DMS 273 (cell line): ENCODE measurements around the gene ACVR1C.

ENCODE experiments used
- DNase-seq: peaks from one replicate; lab custom pipeline; 2025; ENCODE audit not compliant: unreplicated experiment; lab: John Stamatoyannopoulos, UW

The ACVR1C gene

DNA sequence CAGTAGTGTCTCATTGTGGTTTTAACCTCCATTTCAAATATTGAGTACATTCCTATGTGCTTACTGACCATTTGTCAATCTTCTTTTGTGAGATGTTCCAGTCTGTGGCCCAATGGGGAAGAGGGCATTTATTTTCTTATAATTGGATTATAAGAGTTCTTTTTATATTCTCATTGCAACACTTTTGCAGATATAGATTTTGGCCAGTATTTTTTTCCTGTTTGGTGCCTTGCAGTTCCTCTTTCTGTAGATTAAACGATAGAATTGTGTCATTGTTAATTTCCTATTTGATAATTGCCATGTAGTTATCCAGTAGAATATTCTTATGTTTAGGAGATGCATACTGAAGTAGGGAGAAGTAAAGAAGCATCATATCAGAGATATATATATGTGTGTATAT is 128.3 kb downstream of the ACVR1C start:
- no peak for DNase-seq

DNA sequence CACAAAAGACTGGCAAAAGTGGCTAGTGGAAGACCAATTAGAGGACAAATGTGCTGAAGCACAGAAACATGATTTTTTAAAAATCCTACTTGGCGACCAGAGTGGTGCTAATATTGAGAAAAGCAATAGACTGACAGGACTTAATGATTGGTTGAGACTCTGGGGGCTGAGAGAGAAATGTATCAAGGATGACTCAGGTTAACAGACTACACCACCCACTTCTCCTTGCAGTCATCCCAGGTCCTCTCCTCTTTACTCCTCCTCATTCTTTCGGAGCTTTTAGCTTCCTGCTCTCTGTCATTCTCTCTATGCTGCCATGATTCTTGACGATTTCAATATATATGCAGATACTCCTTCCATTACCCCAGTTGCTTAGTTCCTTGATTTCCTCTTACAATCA is 130.2 kb downstream of the ACVR1C start:
- no peak for DNase-seq

DNA sequence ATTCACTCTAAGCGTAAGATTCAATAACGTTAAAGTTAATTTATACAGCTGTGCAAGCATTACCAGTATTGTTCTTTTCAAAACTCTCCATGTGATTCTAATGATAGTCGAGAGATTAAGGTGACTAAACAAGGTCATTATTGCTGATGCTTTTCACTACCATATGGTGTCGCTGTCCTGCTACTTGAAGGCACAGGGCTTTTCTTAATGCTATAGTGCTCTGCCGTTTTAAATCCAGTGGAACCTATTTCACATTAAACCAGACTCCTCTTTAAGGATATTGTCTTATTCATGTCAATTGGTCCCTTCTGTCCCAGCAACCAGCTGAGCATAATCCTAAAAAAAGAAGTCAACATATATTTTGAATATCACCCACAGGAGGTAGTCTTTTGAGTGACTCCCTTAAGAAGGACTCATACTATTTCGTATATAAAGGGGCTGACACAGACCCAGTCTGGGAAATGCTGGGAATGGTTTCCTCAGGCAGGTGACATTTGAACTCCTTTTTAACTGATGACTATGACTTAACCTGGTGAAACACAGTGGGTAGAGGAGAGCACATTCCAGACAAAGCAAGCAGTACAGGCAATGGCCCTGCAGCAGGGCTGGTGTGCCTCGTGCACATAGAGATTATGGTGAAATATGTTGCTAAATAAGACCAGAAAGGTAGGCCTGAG is 130.9 kb downstream of the ACVR1C start:
- peak; percentile 77 for DNase-seq

DNA sequence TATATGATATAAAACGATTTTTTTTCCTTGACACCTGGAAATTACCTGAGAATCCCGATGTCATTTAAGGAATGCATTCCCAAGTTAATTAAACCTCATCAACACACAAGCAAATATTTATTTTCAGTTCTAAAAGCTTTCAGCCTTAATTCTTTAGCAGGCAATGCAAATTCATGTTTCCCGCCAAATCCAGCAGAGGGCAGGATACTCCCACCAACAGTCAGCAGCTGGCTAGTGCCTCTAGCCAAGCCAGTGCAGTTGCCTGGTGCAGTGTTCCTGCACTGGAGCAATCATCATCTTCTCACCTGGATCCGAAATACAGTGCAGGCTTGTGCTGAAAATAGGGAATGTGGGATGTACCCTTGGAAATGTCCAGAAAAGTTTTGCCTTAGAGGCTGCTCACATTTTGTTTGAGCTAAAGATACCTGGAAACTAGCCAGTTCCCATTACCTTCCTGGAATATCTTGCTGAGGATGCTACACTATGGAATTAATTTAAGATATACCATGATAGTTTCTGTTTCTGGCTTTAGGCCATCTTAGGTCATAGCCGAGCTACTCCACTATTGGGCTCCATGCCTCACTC is 136.4 kb downstream of the ACVR1C start:
- peak; percentile 84 for DNase-seq

DNA sequence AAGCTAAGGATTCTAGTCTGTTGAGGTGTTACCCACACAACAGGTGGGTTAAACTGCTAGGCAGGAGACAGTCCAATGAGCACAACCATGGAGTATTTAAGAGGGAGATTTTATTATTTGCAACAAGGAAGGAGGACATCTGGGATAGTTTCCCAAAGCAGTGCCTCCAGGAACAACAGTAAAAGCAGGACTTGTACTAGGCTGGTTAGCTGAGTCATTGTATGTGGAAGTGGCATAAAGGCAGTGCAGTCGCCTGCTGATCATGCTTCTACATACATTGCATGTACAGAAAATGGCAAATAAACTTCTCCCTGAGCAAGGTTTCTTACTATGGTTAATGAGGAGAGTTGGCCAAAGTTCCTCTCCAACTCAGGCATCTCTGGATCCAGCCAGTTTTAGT is 138.7 kb downstream of the ACVR1C start:
- DNase-seq, result no peak

DNA sequence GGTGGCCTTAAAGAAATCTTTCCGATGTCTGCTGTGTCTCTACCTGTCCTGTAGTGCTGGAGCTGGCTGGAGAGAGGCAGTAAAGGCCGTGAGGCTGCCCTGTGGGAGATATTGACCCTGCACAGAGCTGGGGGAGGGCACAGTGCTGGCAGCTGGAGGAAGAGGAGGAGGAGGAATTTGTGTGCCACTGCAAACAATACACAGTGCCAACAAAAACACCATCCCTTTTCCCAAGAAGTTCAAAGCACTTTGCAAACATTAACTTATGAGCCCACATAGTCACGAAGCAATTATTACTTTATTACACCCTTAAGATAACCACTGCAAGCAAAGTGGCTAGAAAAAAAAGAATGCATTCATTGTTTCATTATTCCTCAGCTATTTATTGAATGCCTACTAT is 139.8 kb downstream of the ACVR1C start:
- no peak for DNase-seq

DNA sequence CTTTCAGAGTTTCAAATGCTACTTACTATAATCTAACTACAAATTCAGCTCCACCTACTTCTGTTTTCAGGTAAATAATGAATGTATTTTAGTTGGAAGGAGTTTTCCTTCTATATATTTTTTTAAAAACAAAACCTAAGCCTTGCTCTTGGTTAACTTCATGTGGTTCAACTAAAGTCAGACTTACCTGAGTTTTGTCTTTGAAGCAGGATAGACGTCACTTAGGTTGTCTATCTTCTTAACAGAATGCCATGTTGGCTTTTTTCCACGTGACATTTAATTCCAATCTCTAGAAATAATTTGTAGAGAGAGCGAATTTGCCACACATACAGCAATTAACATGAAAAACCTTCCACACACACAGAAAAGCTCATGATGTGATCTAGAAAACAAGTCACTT is 140.9 kb downstream of the ACVR1C start:
- DNase-seq, result no peak

DNA sequence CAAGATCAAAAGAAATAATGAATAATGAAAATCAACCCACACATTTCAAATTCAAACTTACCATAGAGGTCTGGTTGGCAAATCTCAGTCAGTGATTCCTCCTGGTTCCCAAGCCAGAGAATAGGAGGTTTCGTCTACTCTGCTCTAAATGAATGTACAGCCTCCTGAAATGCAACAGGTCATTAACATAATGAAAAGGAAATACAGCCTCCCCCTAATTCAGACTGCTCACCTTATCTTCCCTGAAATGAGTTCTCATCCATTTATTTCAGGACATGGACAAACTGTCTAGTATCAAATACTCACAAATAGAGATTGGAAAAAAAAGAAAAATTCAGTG is 141.4 kb downstream of the ACVR1C start:
- DNase-seq, result no peak

DNA sequence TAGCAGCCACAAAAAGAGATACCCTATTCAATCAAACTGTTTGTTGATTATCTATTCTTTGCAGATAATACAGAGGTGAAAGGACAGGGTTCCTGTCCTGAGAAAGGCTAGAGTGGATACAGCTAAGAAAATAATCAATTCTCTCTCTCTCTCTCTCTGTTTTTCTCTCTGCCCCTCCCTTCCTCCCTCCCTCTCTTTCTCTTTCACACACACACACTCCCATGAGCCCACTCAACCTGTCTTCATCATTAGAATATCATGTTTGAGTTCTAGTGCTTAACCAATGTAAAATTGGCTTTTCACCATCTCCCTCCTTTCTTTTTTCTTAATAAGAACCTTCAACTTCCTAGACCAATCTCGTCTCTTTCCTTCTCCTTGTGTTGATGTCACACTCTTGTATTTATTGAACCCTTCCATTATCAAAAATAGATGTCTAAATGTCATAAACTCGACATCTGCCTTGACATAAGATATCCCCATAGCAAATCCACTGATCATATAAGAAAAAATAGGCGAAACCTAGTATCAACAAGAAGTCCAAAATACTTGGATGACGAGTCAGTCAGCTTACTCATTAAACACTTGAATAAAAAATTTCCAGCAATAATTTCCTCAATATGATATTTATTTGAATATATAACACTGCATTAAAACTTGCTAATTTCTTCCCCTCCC is 141.9 kb downstream of the ACVR1C start:
- no peak for DNase-seq

DNA sequence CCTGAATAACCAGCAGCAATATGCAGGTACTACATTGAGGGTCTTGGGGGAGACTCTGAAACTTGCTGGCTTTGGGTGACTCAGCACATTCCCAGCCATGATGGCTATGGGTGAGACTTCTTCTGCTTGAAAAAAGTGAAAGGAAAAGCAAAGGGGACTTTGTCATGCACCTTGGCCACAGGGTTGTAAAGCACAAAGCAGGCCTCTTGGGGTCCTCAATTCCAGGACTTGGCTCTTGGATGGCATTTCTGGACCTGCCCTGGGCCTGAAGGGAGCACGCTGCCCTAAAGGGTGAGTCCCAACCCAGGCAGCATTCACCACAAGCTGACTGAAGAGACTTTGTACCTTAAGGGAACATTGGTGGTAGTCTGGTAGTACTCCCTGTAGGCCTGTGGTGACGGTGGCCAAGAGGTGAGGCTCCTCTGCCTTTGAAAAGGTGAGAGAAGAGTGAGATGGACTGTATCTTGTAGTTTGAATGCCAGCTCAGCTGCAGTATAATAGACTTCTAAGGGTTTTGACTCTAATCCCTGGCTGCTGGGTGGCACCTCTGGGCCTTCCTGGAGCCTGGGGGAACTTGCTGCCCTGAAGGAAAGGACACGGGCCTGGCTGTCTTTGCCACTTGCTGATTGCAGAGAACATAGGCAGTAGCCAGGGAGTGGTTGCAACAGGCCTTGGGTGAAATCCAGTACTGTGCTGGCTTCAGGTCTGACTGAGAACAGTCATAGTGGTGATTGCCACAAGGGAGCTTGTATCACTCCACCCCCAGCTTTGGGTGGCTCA is 148.3 kb downstream of the ACVR1C start:
- no peak for DNase-seq

DNA sequence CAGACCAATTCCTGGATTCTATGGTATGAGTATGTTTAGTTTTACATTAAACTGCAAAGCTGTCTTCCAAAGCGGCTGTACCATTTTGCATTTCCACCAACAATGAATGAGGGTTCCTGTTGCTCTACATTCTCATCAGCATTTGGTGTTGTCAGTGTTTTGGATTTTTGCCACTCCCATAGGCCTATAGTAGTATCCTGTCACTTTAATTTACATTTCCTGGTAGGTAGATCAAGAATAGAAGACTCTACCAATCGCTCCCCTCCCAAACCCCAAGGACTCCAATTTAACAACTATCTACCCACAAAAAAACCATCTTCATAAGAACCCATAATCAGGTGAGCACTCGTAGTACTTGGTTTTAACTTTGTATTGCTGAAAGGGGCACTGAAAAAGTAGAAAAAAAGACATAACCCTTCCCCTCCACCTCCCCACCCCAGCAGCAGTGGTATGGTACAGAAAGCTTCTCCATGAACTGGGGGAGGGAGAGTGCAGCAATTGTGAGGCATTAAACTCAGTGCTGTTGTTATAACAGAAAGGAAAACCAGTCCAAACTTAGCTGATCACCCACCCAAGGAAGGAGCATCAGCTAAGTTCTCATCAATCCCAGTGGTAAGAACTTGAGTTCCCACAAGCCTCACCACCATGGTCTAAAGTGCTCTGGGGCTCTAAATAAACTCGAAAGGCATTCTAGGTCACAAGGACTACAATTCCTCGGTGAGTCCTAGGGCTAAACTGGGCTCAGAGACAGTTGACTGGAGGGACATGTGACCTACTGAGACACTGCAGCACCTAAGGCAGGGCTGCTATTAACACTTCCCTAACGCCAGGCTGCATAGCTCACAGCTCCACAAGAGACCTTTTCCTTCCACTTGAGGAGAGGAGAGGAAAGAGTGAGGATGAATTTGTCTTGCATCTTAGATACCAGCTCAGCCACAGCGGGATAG is 149.3 kb downstream of the ACVR1C start:
- no peak for DNase-seq

DNA sequence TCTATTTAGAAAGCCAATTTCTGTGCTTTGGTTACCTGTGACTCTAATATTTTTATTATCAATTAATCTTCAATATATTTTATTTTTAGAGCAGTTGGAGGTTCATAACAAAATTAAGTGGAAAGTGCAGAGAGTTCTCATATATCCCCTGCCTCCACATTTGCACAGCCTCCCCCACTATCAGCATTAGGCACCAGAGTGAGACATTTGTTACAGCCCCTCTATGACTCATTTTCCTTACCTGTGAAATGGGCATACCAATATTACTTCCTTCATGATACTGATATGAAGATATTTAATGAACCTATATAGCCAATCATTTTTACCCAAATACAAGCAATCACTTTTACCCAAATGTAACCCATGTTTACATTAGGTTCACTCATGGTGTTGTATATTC is 150.7 kb downstream of the ACVR1C start:
- no peak for DNase-seq

DNA sequence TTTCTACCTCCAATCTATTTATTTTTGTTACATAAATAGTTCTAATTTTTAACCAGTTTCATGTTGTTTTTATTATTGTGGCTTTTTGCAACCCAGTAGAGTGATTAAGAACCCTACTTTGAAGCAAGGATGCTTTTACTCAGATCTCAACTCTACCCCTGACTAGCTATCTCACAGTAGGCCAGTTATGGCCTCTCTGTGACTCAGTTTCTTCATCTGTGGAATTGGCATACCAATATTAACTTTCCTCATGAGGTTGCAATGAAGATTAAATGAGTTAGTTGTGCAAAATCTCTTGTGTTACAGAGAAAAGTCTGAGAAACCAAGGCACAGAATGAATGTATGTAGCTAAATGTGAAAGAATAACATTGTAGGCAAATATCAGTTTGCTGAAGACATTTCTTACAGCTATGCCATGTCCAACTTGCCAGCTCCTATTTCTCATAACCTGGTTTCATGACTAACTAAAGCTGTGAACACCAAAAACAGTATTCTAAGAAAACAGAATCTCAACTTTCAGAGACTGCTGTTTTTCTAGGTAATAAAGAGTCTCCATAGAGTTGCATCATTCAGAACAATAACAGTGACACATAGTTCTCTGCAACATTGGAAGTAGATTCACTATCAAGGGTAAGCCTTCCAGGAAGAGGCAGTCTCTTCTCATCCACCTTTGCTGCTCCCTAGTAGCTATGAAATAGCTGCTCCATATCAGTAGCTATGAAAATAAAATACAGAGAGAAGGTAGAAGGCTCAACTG is 151.5 kb downstream of the ACVR1C start:
- no peak for DNase-seq
